HG03159 (cell line): ENCODE measurements around the gene SLK.

ENCODE experiments used
- ATAC-seq: cut with Tn5 transposase; IDR thresholded peaks from one replicate; pipeline ENCODE4 v1.9.1; 2021; ENCODE audit warnings: mild to moderate bottlenecking, moderate library complexity; ENCODE audit not compliant: unreplicated experiment

The SLK gene

GRCh38 chr10:103939522-103939921, 27.4 kb upstream of the SLK start:
- ATAC-seq = no peak

- no peak for ATAC-seq
These were observed 25.1 kb upstream of the SLK start for GRCh38 chr10:103941801-103942200.

DNA sequence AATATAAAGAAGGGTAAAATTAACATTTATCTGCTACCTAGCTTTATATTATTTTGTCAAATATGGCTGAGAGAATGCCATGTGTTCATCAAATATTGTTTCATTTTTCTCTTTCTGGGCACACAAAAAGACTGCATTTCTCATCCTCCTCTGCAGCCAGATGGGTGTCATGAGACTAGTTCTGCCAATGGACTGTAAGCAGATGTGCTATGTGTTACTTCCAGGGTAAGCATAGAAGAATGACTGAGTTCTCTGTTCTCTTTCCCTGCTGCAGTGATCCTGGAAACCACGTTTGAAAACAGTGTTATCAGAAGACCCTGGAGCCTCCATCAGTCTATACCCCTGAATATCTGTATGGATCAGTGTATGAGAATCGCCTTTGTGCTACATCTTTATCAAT, 24.1 kb upstream of the SLK start:
- ATAC-seq = no peak

DNA sequence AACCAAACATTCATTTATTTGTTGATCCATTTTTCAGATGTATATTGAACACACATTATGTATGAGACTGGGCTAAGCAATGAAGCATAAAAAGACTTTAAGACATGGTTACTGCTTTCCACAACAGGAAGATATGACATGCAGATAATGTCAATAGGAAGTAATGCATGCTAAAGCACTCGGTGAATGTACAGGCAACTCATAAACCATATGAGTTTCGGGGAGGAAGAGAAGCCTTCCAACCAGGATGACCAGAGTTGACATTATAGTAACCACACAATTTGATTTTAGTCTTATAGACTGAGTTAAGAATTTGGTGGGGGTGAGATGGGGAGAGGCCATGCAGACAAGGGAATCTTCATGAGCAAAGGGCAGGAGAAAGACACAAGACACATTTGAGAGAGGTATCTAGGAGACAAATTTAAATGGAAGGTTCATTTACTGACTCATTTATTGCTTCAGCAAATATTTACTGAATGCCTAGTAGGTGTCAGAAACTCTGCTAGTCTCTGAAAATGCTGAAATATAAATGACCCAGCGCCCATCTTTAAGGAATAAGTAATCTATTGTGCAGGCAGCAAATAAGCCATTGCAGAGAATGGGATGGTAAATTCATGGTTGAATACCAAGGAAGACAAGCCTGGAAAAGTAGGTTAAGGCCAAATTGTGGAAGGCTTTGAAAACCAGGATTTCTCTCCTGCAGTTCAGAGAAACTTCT, 19.0 kb upstream of the SLK start:
- no peak for ATAC-seq

- ATAC-seq = no peak
These were observed 17.2 kb upstream of the SLK start for GRCh38 chr10:103949728-103950127.

- ATAC-seq = no peak
These were observed 15.8 kb upstream of the SLK start for GRCh38 chr10:103951183-103951582.

GRCh38 chr10:103951942-103952341, 15.0 kb upstream of the SLK start:
- no peak for ATAC-seq

GRCh38 chr10:103954543-103954942, 12.4 kb upstream of the SLK start:
- no peak for ATAC-seq

GRCh38 chr10:103958996-103959395, 7.9 kb upstream of the SLK start:
- no peak for ATAC-seq

- no peak for ATAC-seq
These were observed 6.8 kb upstream of the SLK start for GRCh38 chr10:103960103-103960502.

DNA sequence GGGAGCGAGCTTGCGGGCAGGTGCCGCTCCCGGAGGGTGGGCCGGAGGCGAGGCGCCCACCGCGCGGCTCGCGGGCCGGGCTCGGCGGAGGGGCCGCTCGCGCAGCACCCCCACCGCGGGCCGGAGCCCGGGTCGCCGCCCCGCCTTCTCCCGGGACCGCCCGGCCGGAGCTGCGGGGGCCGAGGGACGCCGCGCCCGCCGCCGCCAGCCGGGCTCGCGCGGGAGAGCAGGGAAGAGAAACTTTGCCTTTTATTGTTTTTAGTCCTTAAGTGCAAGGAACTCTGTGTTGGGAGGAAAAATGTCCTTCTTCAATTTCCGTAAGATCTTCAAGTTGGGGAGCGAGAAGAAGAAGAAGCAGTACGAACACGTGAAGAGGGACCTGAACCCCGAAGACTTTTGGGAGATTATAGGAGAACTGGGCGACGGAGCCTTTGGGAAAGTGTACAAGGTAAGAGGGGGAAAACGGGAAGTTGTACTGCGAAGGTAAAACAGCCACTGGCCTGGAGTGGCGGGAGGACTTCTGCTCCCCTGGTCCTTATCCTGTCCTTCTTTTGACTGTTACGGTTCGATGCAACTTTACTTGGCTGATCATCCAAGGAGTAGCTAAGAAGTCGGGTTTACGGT, 620 bp downstream of the SLK start:
- peak; percentile 44 for ATAC-seq

- ATAC-seq = no peak
These were observed 1.8 kb downstream of the SLK start for GRCh38 chr10:103968441-103969391.

DNA sequence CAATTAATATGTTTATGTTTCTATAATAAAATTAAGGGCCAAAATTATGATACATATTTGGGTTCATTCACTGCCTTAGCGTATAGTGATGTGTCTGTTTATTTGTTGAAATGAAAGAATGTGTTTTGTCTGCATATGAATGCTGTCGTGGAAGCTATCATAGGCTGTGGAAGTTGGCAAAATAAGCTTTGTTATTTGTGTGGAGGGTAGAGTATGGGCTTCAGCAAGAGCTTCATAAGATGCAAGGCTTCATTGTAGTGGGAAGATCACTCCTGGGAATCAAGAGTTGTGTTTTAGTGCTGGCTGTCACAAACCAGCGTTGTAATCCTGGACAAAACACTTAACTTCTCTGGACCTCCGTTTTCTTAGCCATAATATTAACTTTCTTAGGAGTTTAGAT, 2.5 kb downstream of the SLK start:
- no peak for ATAC-seq

DNA sequence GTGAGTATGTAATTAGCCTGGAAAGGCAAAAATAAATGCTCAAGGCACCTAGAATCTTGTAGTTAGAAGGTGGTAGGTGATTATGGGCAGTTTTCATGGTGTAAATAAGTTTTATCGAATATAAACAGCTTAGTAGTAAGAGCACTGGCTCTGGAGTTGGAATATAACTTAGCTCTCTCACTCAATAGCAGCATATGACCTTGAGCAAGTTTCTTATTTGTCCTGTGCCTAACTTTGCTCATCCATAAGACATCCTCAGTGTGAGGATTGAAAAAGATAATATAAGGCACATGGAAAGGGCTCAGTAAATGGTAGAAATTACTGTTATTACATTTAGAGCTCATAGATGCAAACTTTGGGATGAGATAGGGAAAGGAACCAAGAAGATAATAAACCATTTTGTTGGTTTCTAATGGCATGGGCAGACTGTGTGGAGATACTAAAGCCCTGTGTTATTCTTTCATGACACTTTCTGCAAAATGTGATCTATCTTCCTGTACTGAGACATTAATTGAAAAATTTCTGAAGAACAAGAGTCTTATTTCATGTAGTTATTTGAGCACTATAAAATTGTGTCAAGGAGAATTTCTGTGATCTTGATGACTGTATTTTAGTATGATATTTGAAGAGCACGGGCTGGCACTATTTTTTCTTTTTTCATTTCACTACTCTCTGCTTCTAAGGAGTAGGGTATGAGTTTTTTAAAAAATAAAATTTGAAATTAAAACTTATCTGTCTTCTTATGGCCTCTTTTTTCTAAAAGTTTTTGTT, 3.1 kb downstream of the SLK start:
- ATAC-seq = no peak

- ATAC-seq = no peak
These were observed 8.2 kb downstream of the SLK start for GRCh38 chr10:103975169-103975568.

DNA sequence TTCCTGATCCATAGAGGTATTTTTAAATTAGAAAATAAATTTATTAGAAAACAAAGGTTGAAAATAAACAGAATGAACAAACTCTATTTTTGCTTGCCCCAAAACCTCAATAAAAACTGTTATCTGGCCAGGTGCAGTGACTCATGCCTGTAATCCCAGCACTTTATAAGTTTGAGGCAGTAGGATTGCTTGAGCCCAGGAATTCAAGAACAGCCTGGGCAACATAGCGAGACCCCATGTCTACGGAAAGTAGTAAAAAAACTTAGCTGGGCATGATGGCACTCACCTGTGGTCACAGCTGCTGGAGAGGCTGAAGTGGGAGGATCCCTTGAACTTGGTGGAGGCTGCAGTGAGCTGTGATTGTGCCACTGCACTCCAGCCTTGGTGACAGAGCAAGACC, 10.3 kb downstream of the SLK start:
- no peak for ATAC-seq

GRCh38 chr10:103979530-103979929, 12.6 kb downstream of the SLK start:
- no peak for ATAC-seq

DNA sequence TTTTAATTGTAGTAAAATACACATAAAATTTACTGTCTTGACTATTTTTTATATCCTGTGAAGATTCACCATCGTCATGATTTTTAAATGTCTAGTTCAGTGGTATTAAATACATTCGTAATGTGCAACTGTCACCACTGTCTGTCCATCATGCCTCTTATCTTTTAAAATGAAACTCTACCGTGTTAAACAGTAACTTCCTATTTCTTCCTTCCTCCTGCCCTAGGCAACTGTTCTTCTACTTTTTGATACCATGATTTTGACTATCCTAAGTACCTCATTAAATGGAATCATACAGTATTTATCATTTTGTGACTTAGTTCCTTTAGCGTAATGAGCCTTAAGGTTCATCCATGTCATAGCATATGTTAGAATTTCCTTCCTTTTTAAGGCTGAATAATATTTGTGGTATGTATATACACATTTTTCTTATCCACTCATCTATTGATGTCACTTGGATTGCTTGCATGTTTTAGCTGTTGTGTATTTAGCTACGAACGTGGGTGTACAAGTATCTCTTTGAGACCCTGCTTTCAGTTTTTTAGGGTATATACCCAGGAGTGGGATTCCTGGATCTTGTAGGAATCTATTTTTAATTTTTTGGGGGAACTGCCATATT, 13.5 kb downstream of the SLK start:
- no peak for ATAC-seq

DNA sequence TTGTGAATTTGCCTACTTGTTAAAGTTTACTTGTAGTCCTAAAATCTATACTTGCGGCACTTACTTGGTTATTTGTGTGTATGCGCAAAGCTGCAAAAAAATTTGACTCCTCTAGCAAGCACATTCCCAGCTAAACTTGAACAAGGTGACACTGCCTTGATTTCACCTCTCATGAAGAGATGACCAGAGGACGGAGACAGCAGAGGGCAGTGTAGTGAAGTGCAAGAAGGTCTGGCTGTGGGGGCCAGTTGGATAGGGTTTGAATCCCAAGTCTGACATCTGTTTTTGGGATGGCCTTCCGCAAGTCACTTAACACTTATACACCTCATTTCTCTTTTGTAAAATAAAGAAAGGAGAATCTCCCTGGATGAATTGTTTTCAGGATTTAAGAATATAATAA, 15.7 kb downstream of the SLK start:
- no peak for ATAC-seq

- ATAC-seq = peak; percentile 88
These were observed 16.5 kb downstream of the SLK start for GRCh38 chr10:103983367-103983911.
